Lower leg skin (tissue), 4 donors: ENCODE data around the gene BTG1. TPM values are rescaled to one million over a fixed set of nuclear protein-coding genes. Genes with fewer than 3 reads are reported as not detected.
"Not testable (repeated sequence)": the region's sequence is repeated elsewhere in the genome, so short reads cannot be mapped to it uniquely, and the experiment has no call there.

Experiments used
- DNase-seq, 2 donors: peaks; one replicate each; pipeline ENCODE4 v3.0.0-alpha.2; 2019; ENCODE audit warnings: low spot score in 2 of 2
- H3K4me3 ChIP-seq: fragments of 200-600 bp; sonication (generic); 2 replicates; pipeline ENCODE4 v1.5.1; 2017; ENCODE audit warnings: mild to moderate bottlenecking, low read depth; ENCODE audit not compliant: poor library complexity, severe bottlenecking
- CTCF ChIP-seq, 3 donors: fragments of 450-650 bp; IDR thresholded peaks; one replicate each; pipeline ENCODE4 v1.5.1; 2016; ENCODE audit warnings: antibody characterized with exemption in 3 of 3, mild to moderate bottlenecking in 3 of 3, moderate library complexity in 2 of 3
- POLR2A ChIP-seq, 2 donors: fragments of 450-650 bp; IDR thresholded peaks; one replicate each; pipeline ENCODE4 v1.6.1; 2016 to 2017; ENCODE audit warnings: antibody characterized with exemption in 2 of 2, mild to moderate bottlenecking in 1 of 2, moderate library complexity in 1 of 2
- WGBS, 2 donors: methylation state at CpG; one replicate each; pipeline ENCODE4 v1.1.5; 2018; 5-methylcytosine and 5-hydroxymethylcytosine counted together
- intact Hi-C: fragments of 100-400 bp; cut with DNase I; formaldehyde crosslinking; loops from one replicate; pipeline ENCODE4 v1.15.0; 2023; ENCODE audit warnings: low total_unique reads
- total RNA-seq, 4 donors: library from RNA; depleted of rRNA; stranded (reverse); fragments of >200 nt; gene quantifications; one replicate each; pipeline ENCODE4 v1.1.0, GENCODE V29; 2016

BTG1 gene
- total RNA-seq, 4 donors from 2014 or later: 113 to 250 (median 182) TPM

- DNase-seq: no peak
- intact Hi-C loops: no loop called here
- WGBS, 2 donors: 55 to 60% methylated on average over 1 of the region's 1 CpG
- TF ChIP-seq POLR2A (IDR thresholded peaks at IDR 0.05) (no peak), CTCF (IDR thresholded peaks at IDR 0.05) (no peak)
- no peak overlapping the region for H3K4me3 ChIP-seq
Observed at GRCh38 chr12:92098594-92099380, 46.9 kb downstream of the BTG1 start.

DNA sequence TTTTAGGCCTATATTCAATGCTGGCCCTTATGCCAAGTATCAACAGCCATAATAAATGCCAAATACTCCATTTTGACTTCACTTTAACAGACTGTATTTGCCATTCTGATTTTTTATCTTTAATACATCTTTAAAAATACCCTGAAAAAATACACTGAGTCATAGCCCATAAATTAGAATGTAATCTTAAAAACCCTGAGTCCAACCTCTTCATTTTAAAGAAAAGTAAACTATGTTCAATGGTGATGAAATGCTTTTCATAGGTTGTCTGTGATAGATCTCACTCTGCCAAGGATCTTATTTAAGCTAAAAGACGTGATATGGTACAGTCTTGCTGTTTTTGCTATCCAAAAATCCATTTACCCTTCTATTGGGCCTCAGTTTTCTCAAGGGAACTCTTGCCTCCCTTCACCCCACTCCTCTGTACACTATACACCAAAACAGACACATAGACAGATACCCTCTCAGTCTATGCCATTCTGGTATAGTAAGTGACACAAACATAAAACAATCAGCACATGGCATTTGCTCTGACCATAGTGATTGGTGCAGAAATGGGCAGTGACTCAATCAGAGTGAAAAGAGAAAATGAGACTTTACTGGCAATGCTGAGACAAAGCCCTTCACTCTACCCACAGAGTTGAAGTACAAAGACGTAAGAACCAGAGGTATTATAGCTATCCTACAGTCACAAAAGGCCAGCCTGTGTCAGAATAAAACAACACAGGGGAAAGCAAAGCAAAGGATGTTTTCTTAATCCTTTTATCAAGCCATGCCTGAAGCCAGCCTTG lies 49.1 kb downstream of the BTG1 start:
- H3K4me3 ChIP-seq: no peak overlapping the region
- no peak for DNase-seq
- 77 to 84% methylated on average over 2 of the region's 2 CpGs for WGBS, 2 donors
- TF ChIP-seq POLR2A (IDR thresholded peaks at IDR 0.05): no peak
- TF ChIP-seq CTCF (IDR thresholded peaks at IDR 0.05): no peak
- intact Hi-C loops: no loop called here

GRCh38 chr12:92094751-92095161 lies 50.9 kb downstream of the BTG1 start:
- intact Hi-C loops: no loop called here
- TF ChIP-seq POLR2A (IDR thresholded peaks at IDR 0.05) (no peak), CTCF (IDR thresholded peaks at IDR 0.05) (no peak)
- 43 to 60% methylated on average over 1 of the region's 1 CpG for WGBS, 2 donors
- no peak overlapping the region for H3K4me3 ChIP-seq
- no peak for DNase-seq

- 68 to 84% methylated on average over 3 of the region's 3 CpGs for WGBS, 2 donors
- intact Hi-C loops, DNase-seq, H3K4me3 ChIP-seq: not testable (repeated sequence)
Observed at GRCh38 chr12:92094301-92094700, 51.3 kb downstream of the BTG1 start.
